HepG2 (cell line): ENCODE measurements around the gene NNAT.

Experiments
- EP300 ChIP-seq, 3 experiments: sonication (generic) in 1 of 3; formaldehyde crosslinking in 1 of 3; IDR thresholded peaks; 2 replicates each; pipeline versions ENCODE4 v1.5.1 to v1.6.1; 2011 to 2020; ENCODE audit warnings: low read depth in 2 of 3, low read length in 2 of 3, borderline replicate concordance in 1 of 3, improper control_type of control experiment in 1 of 3, mild to moderate bottlenecking in 1 of 3, missing genetic modification reagents in 1 of 3, moderate library complexity in 1 of 3
- MEIS2 ChIP-seq: sonication (generic); formaldehyde crosslinking; IDR thresholded peaks from 2 replicates; pipeline ENCODE4 v1.9.0; 2021; ENCODE audit warnings: mild to moderate bottlenecking, missing genetic modification reagents
- POLR2A ChIP-seq, 2 experiments: IDR thresholded peaks; 2 replicates each; pipeline ENCODE4 v1.6.1; 2011; ENCODE audit warnings: low read depth in 2 of 2, low read length in 2 of 2, mild to moderate bottlenecking in 1 of 2, moderate library complexity in 1 of 2; ENCODE audit not compliant: insufficient read depth in 1 of 2
- PREB ChIP-seq: sonication (generic); formaldehyde crosslinking; IDR thresholded peaks from 2 replicates; pipeline ENCODE4 v1.4.0; 2020; ENCODE audit warnings: missing genetic modification reagents
- SNRNP70 ChIP-seq: fragments of 200-400 bp; formaldehyde crosslinking; IDR thresholded peaks from 2 replicates; pipeline ENCODE4 v1.6.1; 2017; ENCODE audit warnings: mild to moderate bottlenecking, low read depth, low read length, moderate library complexity
- SYNCRIP ChIP-seq: fragments of 200-400 bp; formaldehyde crosslinking; IDR thresholded peaks from 2 replicates; pipeline ENCODE4 v1.6.1; 2018; ENCODE audit warnings: mild to moderate bottlenecking, low read depth, low read length; ENCODE audit not compliant: insufficient read depth
- TAF1 ChIP-seq: sonication (generic); formaldehyde crosslinking; IDR thresholded peaks from 2 replicates; pipeline ENCODE4 v1.4.0; 2020; ENCODE audit warnings: missing genetic modification reagents
- ZIK1 ChIP-seq: sonication (generic); formaldehyde crosslinking; IDR thresholded peaks from 2 replicates; pipeline ENCODE4 v1.5.0; 2020; ENCODE audit warnings: mild to moderate bottlenecking, low read depth, missing genetic modification reagents, borderline replicate concordance
- ZNF609 ChIP-seq: sonication (generic); formaldehyde crosslinking; IDR thresholded peaks from 2 replicates; pipeline ENCODE4 v1.4.0; 2020; ENCODE audit warnings: mild to moderate bottlenecking, missing genetic modification reagents, borderline replicate concordance
- ZNF780A ChIP-seq: sonication (generic); formaldehyde crosslinking; IDR thresholded peaks from 2 replicates; pipeline ENCODE4 v1.8.0; 2022; ENCODE audit warnings: mild to moderate bottlenecking, missing genetic modification reagents, moderate library complexity
- ZSCAN5A ChIP-seq: sonication (generic); formaldehyde crosslinking; IDR thresholded peaks from 2 replicates; pipeline ENCODE4 v1.8.0; 2022; ENCODE audit warnings: mild to moderate bottlenecking, missing genetic modification reagents, borderline replicate concordance

GRCh38 chr20:37525810-37526209, 4.8 kb downstream of the NNAT start:
- TF ChIP-seq ZSCAN5A: no peak
- TF ChIP-seq EP300 (IDR thresholded peaks at IDR 0.05; ENCODE audit: low read depth in 2 of 2, low read length in 2 of 2): no peak
- TF ChIP-seq EP300 (CRISPR knock-in tag; IDR thresholded peaks at IDR 0.05; ENCODE audit: borderline replicate concordance): no peak
- no peak for TF ChIP-seq ZNF780A (CRISPR knock-in tag)
- TF ChIP-seq MEIS2: no peak
- no peak for TF ChIP-seq ZNF609 (CRISPR knock-in tag)
- TF ChIP-seq PREB: no peak
- TF ChIP-seq POLR2A (IDR thresholded peaks at IDR 0.05; ENCODE audit: insufficient read depth in 1 of 2, low read depth in 2 of 2, low read length in 2 of 2): no peak
- no peak for TF ChIP-seq SYNCRIP
- TF ChIP-seq TAF1: no peak
- no peak for TF ChIP-seq ZIK1 (CRISPR knock-in tag)
- no peak for TF ChIP-seq SNRNP70
